GM12891 (cell line): ENCODE measurements around the gene RSAD2.
A peak's percentile ranks its signal among the peaks of the same experiment; 100 is the strongest.
"Not testable (repeated sequence)": the region's sequence is repeated elsewhere in the genome, so short reads cannot be mapped to it uniquely, and the experiment has no call there.

Experiments
- DNase-seq: peaks from one replicate; pipeline ENCODE4 v3.0.0; 2011; ENCODE audit warnings: low spot score; ENCODE audit not compliant: insufficient read length
- FAIRE-seq: peaks from 2 replicates; lab custom pipeline; 2011; peaks lifted over from hg19 to GRCh38; lab: Jason Lieb, UNC
- PAX5 ChIP-seq: IDR thresholded peaks from 2 replicates; pipeline ENCODE4 v1.6.1; 2011; ENCODE audit warnings: low read length, moderate library complexity, mild to moderate bottlenecking; ENCODE audit not compliant: insufficient read depth, severe bottlenecking
- POLR2A ChIP-seq: IDR thresholded peaks from 2 replicates; pipeline ENCODE4 v1.6.1; 2011; ENCODE audit warnings: low read depth, low read length, control low read depth
- POLR2AphosphoS5 ChIP-seq: IDR thresholded peaks from 2 replicates; pipeline ENCODE4 v1.6.1; 2011; ENCODE audit warnings: low read depth, low read length, control low read depth
- POU2F2 ChIP-seq: IDR thresholded peaks from 2 replicates; pipeline ENCODE4 v1.6.1; 2011; ENCODE audit warnings: low read depth, mild to moderate bottlenecking, control low read depth, low read length, moderate library complexity
- SPI1 ChIP-seq: IDR thresholded peaks from 2 replicates; pipeline ENCODE4 v1.6.1; 2011; ENCODE audit warnings: low read depth, low read length, control low read depth
- TAF1 ChIP-seq: IDR thresholded peaks from 2 replicates; pipeline ENCODE4 v1.6.1; 2011; ENCODE audit warnings: low read depth, low read length, control low read depth

Gene RSAD2

DNA sequence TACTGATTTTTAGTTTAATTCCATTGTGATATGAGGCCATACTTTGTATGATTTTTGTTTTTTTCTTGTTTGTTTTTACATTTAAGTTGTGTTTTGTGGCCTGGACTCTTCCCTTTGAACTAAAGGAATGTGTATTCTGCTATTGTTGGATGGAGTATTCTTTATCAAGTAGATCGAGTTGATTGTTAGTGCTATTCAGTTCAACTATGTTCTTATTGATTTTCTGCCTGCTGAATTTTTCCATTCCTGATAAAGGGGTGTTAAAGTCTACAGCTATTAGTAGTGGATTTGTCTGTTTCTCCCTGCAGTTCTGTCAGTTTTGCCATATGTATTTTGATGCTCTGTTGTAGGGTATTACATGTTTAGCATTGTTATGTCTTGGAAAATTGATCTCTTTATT lies 54.2 kb downstream of the RSAD2 start:
- DNase-seq (no peak), FAIRE-seq (no peak)
- TF ChIP-seq SPI1 (no peak), POLR2A (no peak), TAF1 (no peak), POU2F2 (no peak), POLR2AphosphoS5 (no peak), PAX5 (no peak)

DNA sequence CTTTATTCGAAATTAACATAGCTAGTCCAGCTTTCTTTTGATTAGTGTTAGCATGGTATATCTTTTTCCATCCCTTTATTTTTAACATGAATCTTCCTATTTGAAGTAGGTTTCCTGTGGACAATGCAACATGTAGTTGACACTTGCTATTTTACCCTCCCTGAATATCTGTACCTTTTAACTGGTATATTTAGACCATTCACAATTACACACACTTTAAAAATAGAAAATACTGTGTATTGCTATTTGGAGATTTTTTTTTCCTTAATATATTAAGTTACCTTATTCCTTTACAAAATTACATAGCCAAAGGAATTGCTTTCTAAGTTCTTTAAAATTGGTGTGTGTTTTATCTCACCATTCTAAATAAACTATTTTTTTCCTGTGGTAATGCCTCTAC lies 54.6 kb downstream of the RSAD2 start:
- TF ChIP-seq TAF1 (no peak), SPI1 (no peak), PAX5 (no peak), POLR2AphosphoS5 (no peak), POLR2A (no peak), POU2F2 (no peak)
- DNase-seq (no peak), FAIRE-seq (no peak)

DNA sequence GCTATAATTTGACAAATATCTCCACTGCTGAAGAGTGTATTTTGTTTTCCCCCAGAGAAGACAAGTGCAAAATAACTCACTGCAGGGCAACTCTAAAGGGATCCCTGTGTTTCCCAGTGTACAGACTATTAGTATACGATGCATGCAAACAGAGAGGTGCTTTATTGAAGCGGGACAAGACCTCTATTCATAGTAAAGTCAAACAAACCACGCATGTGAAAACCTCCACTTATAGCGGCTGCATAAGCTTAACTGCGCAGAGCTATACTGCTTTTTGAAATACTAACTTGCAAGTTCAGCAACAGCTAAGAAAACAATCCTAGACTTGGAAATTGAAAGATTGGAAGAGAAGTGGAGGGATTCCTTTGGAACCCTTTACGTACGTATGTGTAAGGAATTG lies 55.3 kb downstream of the RSAD2 start:
- FAIRE-seq = no peak
- TF ChIP-seq POLR2AphosphoS5 = no peak
- no peak for TF ChIP-seq PAX5
- no peak for TF ChIP-seq POLR2A
- TF ChIP-seq TAF1 = no peak
- TF ChIP-seq SPI1 = no peak
- TF ChIP-seq POU2F2 = no peak
- no peak for DNase-seq

DNA sequence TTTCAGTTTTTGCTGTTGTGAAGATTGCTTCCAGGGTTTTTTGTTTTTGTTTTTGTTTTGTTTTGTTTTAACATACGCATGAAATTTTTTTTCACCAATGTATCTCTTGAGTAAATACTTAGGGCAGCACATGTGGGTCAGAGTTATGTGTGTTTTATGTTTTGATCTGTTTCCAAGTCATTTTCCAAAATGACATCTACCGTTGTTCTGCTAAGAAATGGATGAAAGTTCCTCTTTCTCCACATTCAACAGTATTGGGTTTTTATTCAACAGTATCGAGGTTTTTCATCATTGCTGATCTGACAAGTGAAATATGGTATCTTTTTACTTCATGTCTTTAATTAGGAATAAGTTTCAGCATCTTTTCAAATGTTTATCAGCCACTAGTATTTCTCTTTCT lies 56.3 kb downstream of the RSAD2 start:
- DNase-seq = no peak
- peak; percentile 56 for FAIRE-seq
- TF ChIP-seq PAX5 (no peak), POLR2A (no peak), TAF1 (no peak), POLR2AphosphoS5 (no peak), POU2F2 (no peak), SPI1 (no peak)

DNA sequence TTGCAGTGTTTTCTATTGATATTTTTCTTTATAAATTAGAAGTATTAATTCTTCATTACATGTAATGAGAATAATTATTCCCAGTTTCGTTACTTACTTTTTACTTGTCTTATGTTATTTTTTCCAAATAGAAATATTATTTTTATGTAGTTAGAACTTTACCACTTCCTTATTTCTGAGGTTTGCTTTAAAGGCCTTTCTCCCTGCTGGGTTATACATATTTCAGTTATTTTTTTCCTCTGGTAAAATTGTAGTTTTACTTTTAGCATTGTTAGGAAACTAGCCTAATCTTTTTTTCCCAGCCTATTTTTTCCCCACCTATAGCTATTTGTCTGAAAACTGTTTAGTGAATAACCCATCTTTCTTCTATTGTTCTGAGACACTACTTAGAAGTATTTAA lies 56.8 kb downstream of the RSAD2 start:
- peak; percentile 20 for FAIRE-seq
- DNase-seq = no peak
- peak; percentile 52; the same call in 1 of the 2 replicates for TF ChIP-seq SPI1
- TF ChIP-seq TAF1 = no peak
- TF ChIP-seq POU2F2 = no peak
- TF ChIP-seq POLR2AphosphoS5 = no peak
- no peak for TF ChIP-seq PAX5
- TF ChIP-seq POLR2A = no peak

DNA sequence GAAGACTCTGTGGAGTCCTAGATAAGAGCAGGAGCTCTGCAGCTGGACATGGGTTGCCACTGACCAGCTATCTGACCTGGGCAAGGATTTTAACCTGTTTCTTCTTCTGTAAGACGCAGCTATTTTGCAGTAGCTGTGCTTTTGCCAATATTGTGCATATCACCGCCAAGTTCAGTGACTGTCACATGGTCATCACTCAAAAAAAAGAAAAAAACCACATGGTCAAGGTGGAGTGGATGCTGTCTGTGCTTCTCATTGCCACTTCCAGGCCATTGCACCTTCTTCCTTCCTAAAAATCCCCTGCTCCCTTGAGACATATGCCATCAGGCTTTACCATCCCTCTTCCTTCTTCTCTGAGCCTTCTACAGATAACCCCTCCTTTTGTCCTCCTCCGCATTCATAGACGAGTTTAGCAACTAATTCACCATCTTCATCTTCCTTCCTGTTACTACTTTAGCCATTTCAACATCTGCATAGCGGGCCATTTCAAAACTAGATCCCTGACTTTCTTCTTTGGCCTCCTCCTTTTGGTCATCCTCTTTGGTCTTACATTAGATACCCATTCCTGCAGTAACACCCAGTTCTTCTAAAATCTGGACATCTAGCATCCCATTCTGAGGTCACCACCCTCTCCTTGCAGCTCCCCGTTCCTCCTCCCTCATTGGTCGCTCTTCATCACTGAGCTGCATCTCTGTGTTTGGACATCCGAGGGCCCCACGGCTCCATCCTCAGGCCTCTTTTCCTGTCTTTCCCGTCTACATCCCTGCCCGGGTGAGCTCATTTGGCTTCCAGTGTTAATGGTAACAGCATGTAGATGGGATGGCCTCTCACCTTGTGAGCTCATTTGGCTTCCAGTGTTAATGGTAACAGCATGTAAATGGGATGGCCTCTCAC lies 57.4 kb downstream of the RSAD2 start:
- no peak for TF ChIP-seq POLR2AphosphoS5
- no peak for TF ChIP-seq PAX5
- TF ChIP-seq POU2F2 = no peak
- no peak for TF ChIP-seq SPI1
- no peak for TF ChIP-seq POLR2A
- TF ChIP-seq TAF1 = no peak
- no peak for DNase-seq
- FAIRE-seq = peak; percentile 66

DNA sequence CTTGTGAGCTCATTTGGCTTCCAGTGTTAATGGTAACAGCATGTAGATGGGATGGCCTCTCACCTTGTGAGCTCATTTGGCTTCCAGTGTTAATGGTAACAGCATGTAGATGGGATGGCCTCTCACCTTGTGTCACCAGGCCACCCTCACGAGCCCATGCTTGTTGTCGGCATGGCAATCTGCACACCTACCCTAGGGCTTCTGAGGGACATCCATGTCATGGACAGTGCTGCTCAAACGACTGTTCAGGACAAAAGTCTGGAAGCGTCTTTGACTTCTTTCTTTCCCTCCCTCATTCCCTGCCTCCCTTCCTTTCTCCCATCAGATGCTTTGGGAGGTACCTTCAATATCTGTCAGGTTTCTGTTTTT lies 58.1 kb downstream of the RSAD2 start:
- DNase-seq = not testable (repeated sequence)
- FAIRE-seq = peak; percentile 59

DNA sequence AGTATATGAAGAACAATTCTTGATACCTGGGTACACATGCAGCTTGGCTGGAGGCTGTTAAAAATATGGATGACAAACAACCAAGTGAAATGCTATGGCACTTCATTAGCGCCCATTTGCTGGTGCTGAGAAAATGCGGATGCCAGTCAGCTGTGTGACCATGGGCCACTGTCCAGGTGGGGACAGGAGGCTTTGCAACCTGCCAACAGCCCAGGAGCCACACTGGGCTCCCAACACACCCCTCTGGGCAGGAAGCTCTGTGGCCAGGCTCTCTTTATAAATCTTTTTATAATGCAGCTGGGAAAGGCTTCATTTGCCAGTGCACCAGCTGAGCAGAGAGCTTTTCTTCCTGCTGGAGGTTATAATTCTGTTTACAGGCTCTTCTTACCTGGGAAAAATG lies 59.6 kb downstream of the RSAD2 start:
- FAIRE-seq (no peak), DNase-seq (no peak)
- TF ChIP-seq PAX5 (no peak), POLR2AphosphoS5 (no peak), SPI1 (no peak), TAF1 (no peak), POLR2A (no peak), POU2F2 (no peak)

DNA sequence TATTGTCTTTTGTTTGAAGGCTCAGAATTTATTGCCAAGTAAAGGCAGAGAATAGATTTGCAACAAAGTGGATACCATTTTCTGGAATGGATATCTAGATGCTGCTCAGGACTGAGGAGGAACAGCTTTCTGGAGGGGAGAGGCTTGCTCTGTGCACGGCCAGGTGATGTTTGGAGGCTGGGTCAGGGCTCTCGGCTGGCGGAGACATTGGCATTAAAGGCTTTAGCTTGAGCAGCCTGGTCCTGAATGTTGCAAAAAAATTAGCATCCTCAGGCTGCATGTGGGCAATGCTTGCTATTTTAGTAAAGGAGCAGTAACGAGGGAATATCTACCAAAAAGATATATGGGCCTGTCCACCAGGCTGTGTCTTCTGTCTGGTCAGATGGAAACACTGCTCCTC lies 60.0 kb downstream of the RSAD2 start:
- DNase-seq (no peak), FAIRE-seq (no peak)
- TF ChIP-seq TAF1 (no peak), POLR2AphosphoS5 (no peak), POLR2A (no peak), POU2F2 (no peak), SPI1 (no peak), PAX5 (no peak)

DNA sequence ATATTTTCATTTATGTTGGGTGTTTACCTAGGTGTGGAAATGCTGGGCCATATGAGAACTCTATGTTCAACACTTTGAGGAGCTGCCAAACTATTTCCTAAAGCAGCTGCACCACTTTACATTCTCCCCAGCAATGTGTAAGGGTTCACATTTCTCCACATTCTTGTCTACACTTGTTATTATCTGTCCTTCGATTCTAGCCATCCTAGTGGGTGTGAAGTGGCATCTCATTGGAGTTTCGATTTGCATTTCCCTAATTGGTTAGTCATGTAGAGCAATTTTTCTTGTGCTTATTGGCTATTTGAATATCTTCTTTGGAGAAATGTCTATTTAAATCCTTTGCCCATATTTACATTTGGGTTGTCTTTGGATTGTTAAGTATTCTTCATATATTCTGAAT lies 61.5 kb downstream of the RSAD2 start:
- DNase-seq (no peak), FAIRE-seq (peak; percentile 52)
- TF ChIP-seq POU2F2 = no peak
- TF ChIP-seq TAF1 = no peak
- TF ChIP-seq PAX5 = no peak
- TF ChIP-seq POLR2A = no peak
- no peak for TF ChIP-seq POLR2AphosphoS5
- no peak for TF ChIP-seq SPI1

DNA sequence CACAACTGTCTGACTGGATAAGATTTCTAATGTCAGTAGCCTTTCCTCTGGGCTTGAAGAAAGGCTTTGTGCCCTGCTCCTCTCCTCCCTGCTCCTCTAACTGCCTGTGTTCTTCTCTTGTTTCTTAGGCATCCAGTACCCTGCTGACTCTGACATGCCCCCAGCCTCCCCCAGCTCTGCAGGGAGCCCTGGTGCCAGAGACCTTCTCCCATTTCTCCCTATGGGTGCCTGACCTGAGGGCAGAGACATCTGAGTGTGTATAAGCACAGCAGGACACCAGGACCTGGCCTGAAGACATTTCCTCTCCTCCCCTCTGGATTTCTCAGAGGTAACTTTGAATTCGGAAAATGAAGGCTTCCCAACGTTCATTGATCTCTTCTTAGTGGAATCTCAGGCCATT lies 63.2 kb downstream of the RSAD2 start:
- FAIRE-seq (no peak), DNase-seq (no peak)
- no peak for TF ChIP-seq TAF1
- TF ChIP-seq POLR2A = no peak
- TF ChIP-seq SPI1 = no peak
